ENCODE results near the gene SOAT2. TPM values are rescaled to one million over a fixed set of nuclear protein-coding genes. Genes with fewer than 3 reads are reported as not detected.

Gene SOAT2
- total and polyA plus RNA-seq, 5 experiments from 2014 or later: 0.42 to 0.80 (median 0.71) TPM

DNA sequence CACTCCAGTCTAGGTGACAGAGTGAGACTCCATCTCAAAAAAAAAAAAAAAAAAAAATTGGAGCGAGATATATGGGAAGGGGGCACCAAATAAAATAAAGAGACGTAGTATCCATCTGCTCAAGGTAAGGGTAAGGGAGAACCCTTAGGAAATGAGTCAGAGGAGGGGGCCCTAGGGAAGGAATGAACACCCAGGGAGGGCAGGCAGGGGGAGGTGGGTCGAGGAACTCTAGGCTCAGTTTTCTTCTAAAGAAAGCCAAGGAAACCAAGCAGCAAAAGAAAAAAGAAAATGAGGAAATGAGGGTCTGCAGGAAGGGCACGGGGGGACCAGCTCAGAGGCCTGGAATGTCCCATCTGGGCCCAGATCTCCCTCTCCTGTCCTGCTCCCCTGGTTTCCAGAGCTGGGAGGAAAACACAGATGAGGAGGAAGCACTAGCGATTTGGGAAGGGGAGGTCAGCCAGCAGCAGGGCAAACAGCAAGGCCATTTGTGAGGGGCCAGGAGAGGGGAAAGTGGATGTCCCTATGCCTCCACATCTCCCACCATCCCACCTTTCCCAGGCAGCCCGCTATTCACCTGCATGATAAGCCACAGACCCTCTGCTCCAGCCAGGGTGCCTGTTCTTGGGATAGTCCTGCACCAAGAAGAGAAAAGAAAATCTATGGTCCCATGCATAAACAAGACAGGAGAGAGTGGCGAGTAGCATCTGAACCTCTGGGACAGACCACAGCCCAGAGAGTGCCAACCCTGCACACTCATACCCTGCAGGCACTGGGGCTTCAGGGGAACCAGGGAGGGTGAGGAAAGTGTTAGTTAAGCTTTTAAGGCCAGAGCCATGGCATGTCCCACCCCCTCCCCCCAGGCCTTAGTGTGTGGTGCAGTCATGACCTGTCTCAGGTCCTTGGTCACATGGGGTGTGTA is 36.0 kb upstream of the SOAT2 start:
- Mint-ChIP-seq H3K9me3 (no peaks in the 10 kb centered on the region), H3K27me3 (no peaks in the 10 kb centered on the region), H3K4me3 (no peak overlapping the region), H3K4me1 (peaks cover 14 to 35% (median 22%) of the 10 kb centered on the region in 4 donors), H3K27ac (peak overlapping the region in 5 of 10 donors; percentile 0 to 81 (median 53)), H3K36me3 (peaks cover 0 to 74% (median 7%) of the 10 kb centered on the region in 3 donors)
- peak in 1 of 10 donors; percentile 28 for DNase-seq
- ATAC-seq: no peak
- POLR2A ChIA-PET: interaction anchor here (2.7 to 6.4 kb wide), 2 partner anchors 12 to 31 kb away, joined by 14 to 34 read pairs; partner anchors contain the start of genes IGFBP6 and SPRYD3

DNA sequence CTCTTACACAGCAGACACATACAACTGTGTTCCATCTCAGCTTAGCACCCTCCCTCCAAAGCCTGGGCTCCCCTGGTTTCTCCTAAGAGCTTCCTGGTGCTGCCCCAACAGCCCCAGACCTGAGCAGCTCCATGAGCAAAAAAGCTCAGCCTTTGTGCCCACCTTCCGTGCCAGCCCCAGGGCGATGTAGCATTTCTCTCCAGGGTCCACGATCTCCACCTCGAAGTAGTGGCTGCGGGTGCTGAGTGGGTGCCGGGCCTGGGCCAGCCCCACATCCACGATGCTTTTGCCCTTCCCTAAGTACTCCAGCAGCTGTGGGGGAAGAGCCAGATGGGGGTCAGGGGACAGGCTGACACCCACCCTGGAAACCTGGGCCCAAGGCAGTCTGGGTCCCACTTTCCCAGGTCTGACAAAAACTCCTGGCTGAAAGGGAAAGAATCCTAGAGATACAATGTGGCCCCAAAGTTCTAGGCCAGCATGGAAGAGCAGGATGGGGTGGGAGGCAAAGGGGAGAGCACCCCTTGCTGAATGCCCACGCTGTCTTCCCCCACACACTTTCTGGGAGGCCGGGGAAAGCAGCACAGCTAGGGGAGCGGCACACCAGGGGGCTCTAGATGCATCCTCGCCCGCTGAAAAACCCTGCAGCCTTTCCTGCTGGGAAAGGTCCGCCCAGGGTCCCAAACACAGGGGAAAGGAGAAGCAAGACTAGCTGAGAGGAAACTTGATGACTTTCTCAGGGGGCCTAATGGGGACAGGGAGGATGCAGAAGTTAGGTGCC is 35.1 kb upstream of the SOAT2 start:
- no peak for ATAC-seq
- Mint-ChIP-seq H3K9me3 (no peaks in the 10 kb centered on the region), H3K4me3 (no peak overlapping the region), H3K27ac (peak overlapping the region in 8 of 10 donors; percentile 33 to 67 (median 46)), H3K36me3 (peaks cover 0 to 82% (median 7%) of the 10 kb centered on the region in 3 donors), H3K27me3 (no peaks in the 10 kb centered on the region), H3K4me1 (peaks cover 16 to 37% (median 27%) of the 10 kb centered on the region in 4 donors)
- POLR2A ChIA-PET: interaction anchor here (1.3 to 6.4 kb wide), 3 partner anchors 11 to 30 kb away, joined by 5 to 34 read pairs (median 14); partner anchors contain the start of genes IGFBP6 and SPRYD3
- DNase-seq: peak in 1 of 10 donors; percentile 28

DNA sequence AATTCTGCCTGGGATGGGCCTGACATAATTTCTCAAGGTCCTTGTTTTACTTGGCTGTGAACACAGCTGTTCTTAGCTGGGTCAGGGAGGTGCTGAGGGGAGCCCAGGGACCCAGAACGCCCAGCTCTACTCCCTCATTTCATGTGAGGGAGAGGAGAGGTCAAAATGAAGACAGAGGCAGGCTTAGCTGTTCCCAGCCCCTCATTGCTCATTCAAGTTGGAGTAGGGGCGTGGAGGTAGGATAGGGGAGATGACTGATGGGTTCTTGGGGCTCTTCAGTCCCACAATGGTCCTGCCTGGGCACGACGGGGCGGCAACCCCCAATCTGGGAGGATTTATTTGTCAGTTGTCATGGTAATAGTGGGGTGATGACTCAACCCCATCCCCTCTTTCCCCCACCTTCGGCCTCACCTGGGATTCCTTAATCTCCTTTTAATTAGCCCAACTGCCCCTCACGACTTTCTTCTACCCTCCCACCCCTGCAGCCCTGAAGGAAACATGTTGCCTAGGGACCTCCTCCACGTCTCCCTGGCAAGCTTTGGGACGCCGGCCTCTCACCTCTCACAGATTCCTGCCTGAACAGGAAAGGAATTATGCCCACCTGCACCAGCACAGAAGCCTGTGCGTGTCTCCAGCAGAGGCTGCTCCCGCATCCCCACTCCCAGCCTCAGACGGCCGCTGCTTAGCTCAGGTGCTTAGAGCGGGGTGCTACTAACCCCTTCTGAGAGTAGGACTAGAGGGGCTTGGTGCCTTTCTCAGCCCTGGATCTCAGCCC is 34.3 kb upstream of the SOAT2 start:
- Mint-ChIP-seq H3K36me3 (peaks cover 0 to 84% (median 9%) of the 10 kb centered on the region in 3 donors), H3K9me3 (no peaks in the 10 kb centered on the region), H3K27me3 (no peaks in the 10 kb centered on the region), H3K27ac (peak overlapping the region in 4 of 10 donors; percentile 7 to 76 (median 34)), H3K4me1 (peaks cover 16 to 41% (median 30%) of the 10 kb centered on the region in 4 donors), H3K4me3 (no peak overlapping the region)
- POLR2A ChIA-PET: interaction anchor here (1.3 to 6.4 kb wide), 2 partner anchors 10 to 29 kb away, joined by 5 to 34 read pairs; partner anchors contain the start of genes IGFBP6 and SPRYD3
- no peak for DNase-seq
- ATAC-seq: no peak

DNA sequence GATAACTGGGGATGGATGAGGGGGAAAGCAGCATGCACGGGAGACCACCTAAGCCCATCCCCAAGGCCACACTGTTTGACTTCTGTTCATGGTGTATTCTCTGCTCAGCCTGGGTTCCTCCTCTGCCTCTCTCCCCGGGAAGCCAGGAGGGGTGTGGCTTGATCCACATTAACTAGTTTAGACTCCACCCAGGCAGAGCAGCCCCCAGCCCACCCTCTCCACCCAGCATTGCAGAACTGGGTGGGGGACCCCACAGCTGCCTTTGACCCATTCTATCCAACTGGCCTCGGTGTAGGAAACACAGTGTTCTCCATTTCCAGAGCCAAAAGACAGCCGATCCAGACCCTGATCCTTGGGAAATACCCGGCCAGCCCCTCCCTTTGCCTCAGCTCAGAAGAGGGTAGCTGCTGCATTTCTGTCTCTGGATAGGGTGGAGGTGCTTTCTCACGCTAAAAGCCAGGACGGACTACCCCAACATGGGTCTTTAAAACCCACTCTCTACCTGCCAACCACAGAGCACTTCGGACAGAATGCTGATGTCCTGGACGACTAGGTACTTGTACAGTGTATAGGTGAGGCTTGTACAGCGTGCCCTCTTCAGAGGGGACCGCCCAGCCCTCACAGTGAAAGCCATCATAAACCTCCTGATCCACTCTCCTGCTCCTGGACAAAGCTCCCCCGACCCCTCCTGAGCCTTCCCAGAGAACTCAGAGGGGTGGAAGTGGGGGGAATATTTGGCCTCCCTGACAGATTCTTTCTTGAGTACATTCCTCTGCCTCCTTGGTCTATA is 33.5 kb upstream of the SOAT2 start:
- no peak for ATAC-seq

DNA sequence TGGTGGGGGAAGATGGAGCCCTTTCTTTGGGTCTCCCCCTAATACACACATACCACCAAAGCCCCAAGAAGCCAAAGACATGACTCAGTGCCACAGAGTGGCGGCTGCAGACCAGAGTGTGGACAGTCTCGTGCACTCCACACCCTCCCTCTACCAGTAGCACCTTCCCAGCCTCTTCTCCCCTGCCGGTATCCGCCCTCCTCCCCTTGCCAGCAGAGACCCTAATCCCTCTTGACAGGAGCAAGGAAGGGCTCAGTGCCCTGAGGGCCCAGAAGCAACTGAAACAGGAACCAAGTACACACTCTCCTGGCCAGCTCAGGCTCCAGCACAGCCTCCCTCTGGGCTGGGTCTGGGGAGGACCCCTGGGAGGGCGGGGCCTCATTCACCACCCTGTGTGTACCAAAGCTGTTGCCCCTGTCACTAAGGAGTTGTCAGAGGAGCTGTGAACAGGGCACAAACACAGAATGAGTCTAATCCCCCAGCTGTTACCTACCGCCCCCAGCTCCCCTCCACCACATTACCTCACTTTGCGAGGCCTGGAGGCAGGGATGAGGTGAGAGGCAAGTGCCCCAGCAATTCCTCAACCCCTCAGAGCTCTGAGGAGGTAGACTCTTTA is 32.3 kb upstream of the SOAT2 start:
- peaks cover 23 to 51% (median 42%) of the 10 kb centered on the region in 4 donors for H3K4me1 Mint-ChIP-seq
- peak overlapping the region in 7 of 10 donors; percentile 25 to 73 (median 40) for H3K27ac Mint-ChIP-seq
- POLR2A ChIA-PET: interaction anchor here (0.6 to 1.3 kb wide), 5 partner anchors 10 to 250 kb away, joined by 3 to 8 read pairs (median 4); partner anchors contain the start of gene AAAS
- H3K4me3 Mint-ChIP-seq: no peak overlapping the region
- H3K9me3 Mint-ChIP-seq: no peaks in the 10 kb centered on the region
- ATAC-seq (no peak), DNase-seq (no peak)
- H3K27me3 Mint-ChIP-seq: no peaks in the 10 kb centered on the region
- H3K36me3 Mint-ChIP-seq: peaks cover 0 to 90% (median 11%) of the 10 kb centered on the region in 3 donors

More for the DNA sequence above, 33.5 kb upstream of the SOAT2 start:
- peak overlapping the region in 6 of 10 donors; percentile 13 to 76 (median 47) for H3K27ac Mint-ChIP-seq
- no peak for DNase-seq
- H3K9me3 Mint-ChIP-seq: no peaks in the 10 kb centered on the region
- H3K36me3 Mint-ChIP-seq: peaks cover 0 to 86% (median 13%) of the 10 kb centered on the region in 3 donors
- POLR2A ChIA-PET: interaction anchor here (1.0 to 6.4 kb wide), 2 partner anchors 14 to 29 kb away, joined by 3 to 34 read pairs; partner anchors contain the start of gene IGFBP6
- H3K4me1 Mint-ChIP-seq: peaks cover 21 to 48% (median 38%) of the 10 kb centered on the region in 4 donors
- H3K27me3 Mint-ChIP-seq: no peaks in the 10 kb centered on the region
- no peak overlapping the region for H3K4me3 Mint-ChIP-seq

DNA sequence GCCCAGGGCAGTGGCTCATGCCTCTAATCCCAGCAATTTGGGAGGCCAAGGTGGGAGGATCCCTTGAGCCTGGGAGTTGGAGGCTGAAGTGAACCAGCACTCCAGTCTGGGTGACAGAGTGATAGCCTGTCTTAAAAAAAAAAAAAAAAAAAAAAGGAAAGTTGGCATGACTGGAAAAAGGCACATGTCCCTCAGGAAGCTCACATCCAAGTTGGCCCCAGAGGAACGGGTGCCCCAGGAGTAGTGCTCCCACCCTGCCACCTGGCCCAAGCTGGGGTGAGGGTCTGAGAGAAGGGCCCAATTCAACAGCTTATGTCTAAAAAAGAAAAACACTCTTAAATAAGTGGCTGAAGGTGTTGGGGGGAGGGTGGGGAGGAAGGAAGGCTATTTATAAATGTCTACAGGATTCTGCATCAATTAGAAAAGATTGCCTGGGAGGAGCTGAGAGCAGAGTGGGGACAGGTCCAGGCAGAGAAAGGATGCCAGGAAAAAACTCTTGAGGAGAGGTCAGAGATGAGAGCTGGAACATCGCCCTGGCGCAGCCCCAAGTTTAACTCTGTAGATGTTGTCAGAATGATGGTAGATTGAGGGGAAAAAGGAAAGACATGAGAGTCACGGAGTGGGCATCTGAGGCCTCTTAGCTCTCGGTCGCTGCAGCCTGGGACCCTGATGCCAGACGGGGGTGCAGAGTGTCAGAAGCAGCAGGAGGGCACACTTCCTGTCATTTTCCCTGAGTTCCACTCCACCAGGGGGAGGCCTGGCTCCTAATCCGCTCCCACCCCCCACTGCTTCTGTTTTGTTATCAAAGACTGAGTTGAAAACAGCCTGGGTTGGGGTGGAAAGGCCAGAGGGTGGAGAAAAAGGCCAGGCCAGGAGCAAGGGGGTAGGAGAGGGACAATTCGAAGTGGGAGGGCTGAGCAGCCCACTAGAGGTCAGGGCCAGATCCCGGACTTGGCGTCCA is 31.4 kb upstream of the SOAT2 start:
- POLR2A ChIA-PET: interaction anchor here (0.6 to 1.3 kb wide), 5 partner anchors 9 to 250 kb away, joined by 3 to 8 read pairs (median 4); partner anchors contain the start of gene AAAS
- H3K36me3 Mint-ChIP-seq: peaks cover 0 to 90% (median 11%) of the 10 kb centered on the region in 3 donors

DNA sequence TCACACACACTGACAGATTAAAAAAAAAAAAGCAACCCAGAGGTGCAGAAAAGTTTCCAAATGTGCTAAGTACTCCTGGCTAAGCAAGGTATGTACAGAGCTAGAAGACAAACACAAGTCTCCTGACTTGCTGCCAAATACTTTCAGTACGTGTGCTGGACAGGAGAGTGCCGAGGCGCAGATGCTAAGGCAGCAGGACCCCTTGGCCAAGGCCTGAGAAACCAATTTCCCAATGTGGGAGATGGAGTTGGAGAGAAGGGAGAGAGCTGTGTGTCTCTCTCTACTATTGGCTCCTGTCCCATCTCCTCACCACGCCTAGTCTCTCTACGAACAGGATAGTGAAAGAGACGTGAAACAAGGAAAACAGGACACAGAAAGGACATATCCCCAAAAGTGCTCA is 29.4 kb upstream of the SOAT2 start:
- Mint-ChIP-seq H3K27ac (peak overlapping the region in 3 of 10 donors; percentile 6 to 56 (median 43)), H3K36me3 (peaks cover 0 to 80% (median 11%) of the 10 kb centered on the region in 3 donors), H3K4me1 (peaks cover 23 to 64% (median 57%) of the 10 kb centered on the region in 4 donors)

More for the DNA sequence above, 31.4 kb upstream of the SOAT2 start:
- peak overlapping the region in 5 of 10 donors; percentile 28 to 86 (median 62) for H3K27ac Mint-ChIP-seq
- ATAC-seq: no peak
- DNase-seq: no peak
- no peaks in the 10 kb centered on the region for H3K9me3 Mint-ChIP-seq
- no peaks in the 10 kb centered on the region for H3K27me3 Mint-ChIP-seq
- peaks cover 21 to 52% (median 42%) of the 10 kb centered on the region in 4 donors for H3K4me1 Mint-ChIP-seq
- no peak overlapping the region for H3K4me3 Mint-ChIP-seq

DNA sequence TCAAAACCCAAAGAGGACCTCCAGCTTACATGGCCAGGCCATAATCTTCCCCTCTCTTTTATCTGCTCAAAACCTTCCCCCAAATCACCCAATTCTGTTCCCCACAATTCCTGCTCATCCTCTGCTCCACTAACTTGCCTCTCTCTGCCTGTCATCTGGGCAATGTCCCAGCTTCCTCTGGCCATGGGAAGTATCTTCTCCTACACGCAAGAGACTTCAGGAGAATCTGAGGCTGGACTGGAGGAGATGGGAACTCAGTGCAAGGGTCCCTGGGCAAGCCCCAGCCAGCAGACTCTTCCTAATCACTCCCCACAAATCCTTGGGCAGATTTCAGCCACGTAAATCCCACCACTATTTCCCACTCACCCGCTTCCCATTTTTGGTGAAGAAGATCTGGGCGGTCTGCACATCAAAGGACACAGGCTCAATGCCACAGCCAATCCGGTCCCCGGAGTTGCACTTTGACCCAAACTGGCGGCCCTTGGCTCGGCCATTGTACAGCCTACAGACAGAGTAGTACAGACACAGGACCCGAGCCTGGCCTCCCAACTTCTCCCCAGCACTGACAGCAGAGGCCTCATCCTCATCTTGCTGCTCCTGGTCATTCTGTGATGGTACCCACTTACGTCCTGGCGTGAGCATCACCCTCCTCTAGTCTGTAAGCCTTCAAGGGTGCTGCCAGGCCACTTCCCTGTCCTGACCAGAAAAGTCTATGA is 28.8 kb upstream of the SOAT2 start:
- Mint-ChIP-seq H3K27ac (peak overlapping the region in 4 of 10 donors; percentile 6 to 55 (median 17)), H3K27me3 (no peaks in the 10 kb centered on the region), H3K9me3 (no peaks in the 10 kb centered on the region), H3K4me1 (peaks cover 26 to 67% (median 59%) of the 10 kb centered on the region in 4 donors), H3K36me3 (peaks cover 0 to 78% (median 11%) of the 10 kb centered on the region in 3 donors), H3K4me3 (peak overlapping the region in 1 of 10 donors; percentile 30)
- POLR2A ChIA-PET: no interaction called here
- DNase-seq (no peak), ATAC-seq (no peak)

More for the DNA sequence above, 29.4 kb upstream of the SOAT2 start:
- ATAC-seq (no peak), DNase-seq (no peak)
- Mint-ChIP-seq H3K27me3 (no peaks in the 10 kb centered on the region), H3K9me3 (no peaks in the 10 kb centered on the region), H3K4me3 (peak overlapping the region in 1 of 10 donors; percentile 14)
- POLR2A ChIA-PET: no interaction called here

DNA sequence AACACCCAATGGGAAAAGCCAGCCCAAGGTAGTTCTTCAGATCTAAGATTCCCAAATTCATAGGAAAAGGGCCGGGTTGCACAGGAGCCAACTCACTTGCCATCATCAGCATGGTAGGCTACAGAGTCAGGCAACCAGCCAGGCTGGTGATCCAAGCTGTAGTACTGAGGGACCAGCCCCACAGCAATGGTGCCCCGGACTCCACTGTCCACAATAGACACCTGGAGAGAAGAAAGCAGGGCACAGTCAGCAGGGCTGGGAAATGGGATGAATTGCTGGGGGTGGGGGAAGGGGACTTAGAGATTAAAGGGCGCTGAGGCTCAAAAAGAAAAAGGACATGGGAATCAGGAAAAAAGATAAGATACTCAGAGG is 28.3 kb upstream of the SOAT2 start:
- ATAC-seq (no peak), DNase-seq (no peak)
- peak overlapping the region in 1 of 10 donors; percentile 30 for H3K4me3 Mint-ChIP-seq
- peaks cover 26 to 72% (median 64%) of the 10 kb centered on the region in 4 donors for H3K4me1 Mint-ChIP-seq
- peaks cover 0 to 75% (median 11%) of the 10 kb centered on the region in 3 donors for H3K36me3 Mint-ChIP-seq
- H3K27me3 Mint-ChIP-seq: no peaks in the 10 kb centered on the region
- peak overlapping the region in 2 of 10 donors; percentile 3 to 80 for H3K27ac Mint-ChIP-seq
- H3K9me3 Mint-ChIP-seq: no peaks in the 10 kb centered on the region
- POLR2A ChIA-PET: interaction anchor here (1.2 kb wide), 1 partner anchor 106 kb away, joined by 3 read pairs; the partner anchor contains the start of genes CSAD and ZNF740
